Measurements from ENCODE around the gene SYT7. TPM values are rescaled to one million over a fixed set of nuclear protein-coding genes. Genes with fewer than 3 reads are reported as not detected.
"Not testable (repeated sequence)": the region's sequence is repeated elsewhere in the genome, so short reads cannot be mapped to it uniquely, and the experiment has no call there.

SYT7 gene
- total RNA-seq, 1 donor: 0.43 TPM

GRCh38 chr11:61473370-61474012 lies 107.4 kb downstream of the SYT7 start:
- no peak for TF ChIP-seq CTCF (IDR thresholded peaks at IDR 0.05; ENCODE audit: insufficient read depth, low read depth, low read length)
- DNase-seq (ENCODE audit: low read depth): no peak
- H3K4me3 ChIP-seq (ENCODE audit: low read depth, low read length): no peak overlapping the region

DNA sequence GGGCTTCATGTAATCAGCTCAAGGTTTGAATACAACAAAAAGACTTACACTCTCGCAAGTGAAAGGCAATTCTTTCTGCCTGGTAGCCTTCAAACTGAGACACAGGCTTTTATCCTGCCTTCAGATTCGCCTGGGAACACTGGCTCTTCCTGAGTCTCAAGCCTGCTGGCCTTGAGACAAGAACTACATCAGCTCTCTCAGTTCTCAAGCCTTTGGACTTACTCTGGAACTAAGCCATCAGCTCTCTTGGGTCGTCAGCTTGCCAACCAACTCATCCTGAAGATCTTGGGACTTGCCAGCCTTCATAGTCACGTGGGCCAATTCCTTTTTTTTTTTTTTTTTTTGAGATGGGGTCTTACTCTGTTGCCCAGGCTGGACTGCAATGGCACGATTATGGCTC lies 108.0 kb downstream of the SYT7 start:
- no peak for DNase-seq (ENCODE audit: low read depth)
- no peak overlapping the region for H3K4me3 ChIP-seq (ENCODE audit: low read depth, low read length)
- TF ChIP-seq CTCF (IDR thresholded peaks at IDR 0.05; ENCODE audit: insufficient read depth, low read depth, low read length): no peak

- TF ChIP-seq CTCF (IDR thresholded peaks at IDR 0.05; ENCODE audit: insufficient read depth, low read depth, low read length): no peak
- DNase-seq (ENCODE audit: low read depth): peak; percentile 20
- H3K4me3 ChIP-seq (ENCODE audit: low read depth, low read length): no peak overlapping the region
Measured at GRCh38 chr11:61472282-61472681, 108.6 kb downstream of the SYT7 start.

GRCh38 chr11:61468002-61468401 lies 112.9 kb downstream of the SYT7 start:
- no peak for DNase-seq (ENCODE audit: low read depth)
- TF ChIP-seq CTCF (IDR thresholded peaks at IDR 0.05; ENCODE audit: insufficient read depth, low read depth, low read length): no peak

DNA sequence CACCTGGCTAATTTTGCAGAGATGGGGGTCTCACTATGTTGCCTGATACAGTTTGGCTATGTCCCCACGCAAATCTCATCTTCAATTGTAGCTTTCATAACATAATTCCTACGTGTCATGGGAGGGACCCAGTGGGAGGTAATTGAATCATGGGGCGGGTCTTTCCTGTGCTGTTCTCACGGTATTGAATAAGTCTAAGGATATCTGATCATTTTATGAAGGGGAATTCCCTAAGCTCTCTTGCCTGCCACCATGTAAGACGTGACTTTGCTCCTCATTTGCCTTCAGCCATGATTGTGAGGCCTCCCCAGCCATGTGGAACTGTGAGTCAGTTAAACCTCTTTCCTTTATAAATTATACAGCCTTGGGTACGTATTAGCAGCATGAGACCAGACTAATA lies 113.3 kb downstream of the SYT7 start:
- not testable (repeated sequence) for DNase-seq (ENCODE audit: low read depth); H3K4me3 ChIP-seq (ENCODE audit: low read depth, low read length)

More at GRCh38 chr11:61468002-61468401, 112.9 kb downstream of the SYT7 start:
- H3K4me3 ChIP-seq (ENCODE audit: low read depth, low read length): no peak overlapping the region

Small RNA genes lying within 50 kb of the gene (small RNA-seq; reads per million reads assigned to genes)
- not detected for gene MIR4488

Other genes with a start within 250 kb of the SYT7 start
- 252 and 335 TPM in 2 replicates for gene DDB1, start 248.0 kb downstream of the SYT7 start, total RNA-seq
- gene TKFC, start 247.8 kb downstream of the SYT7 start, total RNA-seq: 22.9 and 23.7 TPM in 2 replicates
- gene CYB561A3, start 219.2 kb downstream of the SYT7 start, total RNA-seq: 124 and 144 TPM in 2 replicates
- gene TMEM138, start 218.7 kb downstream of the SYT7 start, total RNA-seq: 45.7 and 59.2 TPM in 2 replicates
- 10.6 and 14.2 TPM in 2 replicates for gene TMEM216, start 188.5 kb downstream of the SYT7 start, total RNA-seq
- gene CPSF7, start 151.1 kb downstream of the SYT7 start, total RNA-seq: 28.3 and 33.2 TPM in 2 replicates
- 36.4 and 37.6 TPM in 2 replicates for gene SDHAF2, start 151.0 kb downstream of the SYT7 start, total RNA-seq
- not detected in 2 replicates for gene LRRC10B, start 72.3 kb downstream of the SYT7 start, total RNA-seq
- gene DAGLA, start 99.3 kb upstream of the SYT7 start, total RNA-seq: 2.2 and 2.6 TPM in 2 replicates
- 2.6 and 9.7 TPM in 2 replicates for gene MYRF, start 171.6 kb upstream of the SYT7 start, total RNA-seq
- 40.6 and 76.4 TPM in 2 replicates for gene TMEM258, start 211.5 kb upstream of the SYT7 start, total RNA-seq
- gene FEN1, start 211.8 kb upstream of the SYT7 start, total RNA-seq: 23.8 and 27.6 TPM in 2 replicates
- gene FADS1, start 235.9 kb upstream of the SYT7 start, total RNA-seq: 190 and 244 TPM in 2 replicates
- gene FADS2, start 247.2 kb upstream of the SYT7 start, total RNA-seq: 713 and 741 TPM in 2 replicates